HEK293T (cell line): ENCODE data around the gene GKN2.

ENCODE experiments used
- ARNT ChIP-seq: fragments of 450-650 bp; IDR thresholded peaks from 2 replicates; pipeline ENCODE4 v1.6.1; 2017; ENCODE audit warnings: mild to moderate bottlenecking
- BHLHE40 ChIP-seq: fragments of 450-650 bp; IDR thresholded peaks from 2 replicates; pipeline ENCODE4 v1.6.1; 2016; ENCODE audit warnings: mild to moderate bottlenecking, moderate library complexity, borderline replicate concordance
- HDGF ChIP-seq: fragments of 450-650 bp; IDR thresholded peaks from 2 replicates; pipeline ENCODE4 v1.6.1; 2017; ENCODE audit warnings: antibody characterized with exemption, borderline replicate concordance
- L3MBTL2 ChIP-seq: fragments of 450-650 bp; conservative IDR thresholded peaks from 2 replicates; pipeline ENCODE4 v1.6.1; 2016; ENCODE audit warnings: mild to moderate bottlenecking
- PKNOX1 ChIP-seq: fragments of 450-650 bp; IDR thresholded peaks from 2 replicates; pipeline ENCODE4 v1.6.1; 2016
- SUZ12 ChIP-seq: fragments of 450-650 bp; IDR thresholded peaks from 2 replicates; pipeline ENCODE4 v1.6.1; 2016; ENCODE audit warnings: mild to moderate bottlenecking

GRCh38 chr2:68964282-68964681 lies 11.6 kb upstream of the GKN2 start:
- TF ChIP-seq BHLHE40 (no peak), L3MBTL2 (no peak), HDGF (no peak), SUZ12 (no peak), ARNT (no peak), PKNOX1 (no peak)
